GM19043 (cell line): Measurements from ENCODE around the gene PARP4.
A peak's percentile ranks its signal among the peaks of the same experiment; 100 is the strongest.
"Not testable (repeated sequence)": the region's sequence is repeated elsewhere in the genome, so short reads cannot be mapped to it uniquely, and the experiment has no call there.

ENCODE experiments used
- ATAC-seq: cut with Tn5 transposase; IDR thresholded peaks from one replicate; pipeline ENCODE4 v1.9.1; 2021; ENCODE audit warnings: low read depth; ENCODE audit not compliant: unreplicated experiment

Gene PARP4

GRCh38 chr13:24506698-24507335 lies 5.8 kb downstream of the PARP4 start:
- no peak for ATAC-seq

GRCh38 chr13:24506283-24506682 lies 6.3 kb downstream of the PARP4 start:
- not testable (repeated sequence) for ATAC-seq

- ATAC-seq: no peak
Observed at GRCh38 chr13:24505756-24506155, 6.8 kb downstream of the PARP4 start.

GRCh38 chr13:24505256-24505655 lies 7.3 kb downstream of the PARP4 start:
- no peak for ATAC-seq

- ATAC-seq: no peak
Observed at GRCh38 chr13:24503379-24503696, 9.2 kb downstream of the PARP4 start.

GRCh38 chr13:24502533-24503378 lies 9.8 kb downstream of the PARP4 start:
- ATAC-seq: no peak

GRCh38 chr13:24500977-24501376 lies 11.6 kb downstream of the PARP4 start:
- no peak for ATAC-seq

- no peak for ATAC-seq
Observed at GRCh38 chr13:24497742-24498141, 14.8 kb downstream of the PARP4 start.

GRCh38 chr13:24496295-24496694 lies 16.3 kb downstream of the PARP4 start:
- ATAC-seq: not testable (repeated sequence)

- ATAC-seq: no peak
Observed at GRCh38 chr13:24495151-24495729, 17.3 kb downstream of the PARP4 start.

- ATAC-seq: no peak
Observed at GRCh38 chr13:24493356-24493755, 19.2 kb downstream of the PARP4 start.

GRCh38 chr13:24491845-24492244 lies 20.7 kb downstream of the PARP4 start:
- ATAC-seq: no peak

GRCh38 chr13:24489721-24490120 lies 22.9 kb downstream of the PARP4 start:
- ATAC-seq: no peak

GRCh38 chr13:24488092-24488491 lies 24.5 kb downstream of the PARP4 start:
- not testable (repeated sequence) for ATAC-seq

- not testable (repeated sequence) for ATAC-seq
Observed at GRCh38 chr13:24486017-24486657, 26.4 kb downstream of the PARP4 start.

- no peak for ATAC-seq
Observed at GRCh38 chr13:24473686-24474085, 38.9 kb downstream of the PARP4 start.

- ATAC-seq: not testable (repeated sequence)
Observed at GRCh38 chr13:24472129-24472528, 40.4 kb downstream of the PARP4 start.

GRCh38 chr13:24463078-24463477 lies 49.5 kb downstream of the PARP4 start:
- ATAC-seq: no peak

GRCh38 chr13:24460256-24460655 lies 52.3 kb downstream of the PARP4 start:
- ATAC-seq: no peak

- no peak for ATAC-seq
Observed at GRCh38 chr13:24459726-24460125, 52.9 kb downstream of the PARP4 start.

- peak; percentile 68 for ATAC-seq
Observed at GRCh38 chr13:24459234-24459633, 53.3 kb downstream of the PARP4 start.
